ENCODE data around the gene SPOPL. TPM values are rescaled to one million over a fixed set of nuclear protein-coding genes. Genes with fewer than 3 reads are reported as not detected.
A peak's percentile ranks its signal among the peaks of the same experiment; 100 is the strongest.
"Not testable (repeated sequence)": the region's sequence is repeated elsewhere in the genome, so short reads cannot be mapped to it uniquely, and the experiment has no call there.

SPOPL gene
- total and polyA plus RNA-seq, 10 of the 15 experiments (the other 5 are each of a cell fraction or from before 2014, with no cell fraction given): 4.0 to 25.0 (median 11.5) TPM

GRCh38 chr2:138523018-138523672 lies 21.6 kb downstream of the SPOPL start:
- H4K20me1 ChIP-seq (ENCODE audit: control insufficient read depth, insufficient read depth); BruUV-seq (replicated peaks); H3K36me3 ChIP-seq (ENCODE audit: control insufficient read depth in 2 of 2, insufficient read depth in 2 of 2, low read length in 1 of 2); H2AFZ ChIP-seq (ENCODE audit: control insufficient read depth, low read depth, low read length); intact Hi-C loops (cut with micrococcal nuclease; ENCODE audit: unreplicated experiment); FAIRE-seq; H3K27me3 ChIP-seq (replicated peaks in 1 of 2; ENCODE audit: control insufficient read depth in 2 of 2, insufficient read depth in 2 of 2, low read length in 1 of 2); in situ Hi-C loops (cut with MboI); DNase-seq (ENCODE audit: low read depth, low spot score): not testable (repeated sequence)
- ChIA-PET SMC1A (ENCODE audit: uncharacterized antibody, unreplicated experiment) (interaction anchor here (0.8 to 7.3 kb wide), 10 partner anchors 10 to 284 kb away, joined by 3 to 142 read pairs (median 4); no protein-coding TSS in a partner anchor), RAD21 (ENCODE audit: unreplicated experiment) (interaction anchor here (0.8 to 3.4 kb wide), 11 partner anchors 10 to 189 kb away, joined by 3 to 31 read pairs (median 6); partner anchors contain the start of gene SPOPL), POLR2A (interaction anchor here (0.6 to 4.8 kb wide), 9 partner anchors 9 to 64 kb away, joined by 3 to 35 read pairs (median 5); no protein-coding TSS in a partner anchor), CTCF (interaction anchor here (1.7 to 3.0 kb wide), 3 partner anchors 17 to 22 kb away, joined by 6 to 15 read pairs (median 7); partner anchors contain the start of gene SPOPL)
- peak; percentile 80 for ATAC-seq
- Histone ChIP-seq H3K9me3 (replicated peaks; ENCODE audit: control insufficient read depth, insufficient read depth, low read length) (peaks cover 22% of the 10 kb centered on the region), H3K4me3 (peak overlapping the region; percentile 36; the same call in 1 of the 2 replicates), H3K9ac (ENCODE audit: control insufficient read depth, insufficient read depth, low read length) (peak overlapping the region; percentile 24; the same call in 1 of the 2 replicates), H3K79me2 (ENCODE audit: control insufficient read depth, insufficient read depth, low read length) (peaks cover 74% of the 10 kb centered on the region), H3K4me1 (ENCODE audit: control insufficient read depth, insufficient read depth, low read length) (peaks cover 26% of the 10 kb centered on the region), H3K27ac (ENCODE audit: control insufficient read depth, insufficient read depth) (peak overlapping the region; percentile 84), H3K4me2 (ENCODE audit: control insufficient read depth, insufficient read depth) (peak overlapping the region; percentile 61)
- 0% methylated on average over 7 of the region's 7 CpGs for WGBS (ENCODE audit: insufficient coverage, insufficient replicate concordance, low lambda C conversion rate, missing lambda C conversion rate)
- 0 out of 2 replicates have a peak, but pooled peaks have one; percentile 26 for TF ChIP-seq MXI1 (IDR thresholded peaks at IDR 0.05; ENCODE audit: low read depth, low read length)
- TF ChIP-seq, protein P1, sequence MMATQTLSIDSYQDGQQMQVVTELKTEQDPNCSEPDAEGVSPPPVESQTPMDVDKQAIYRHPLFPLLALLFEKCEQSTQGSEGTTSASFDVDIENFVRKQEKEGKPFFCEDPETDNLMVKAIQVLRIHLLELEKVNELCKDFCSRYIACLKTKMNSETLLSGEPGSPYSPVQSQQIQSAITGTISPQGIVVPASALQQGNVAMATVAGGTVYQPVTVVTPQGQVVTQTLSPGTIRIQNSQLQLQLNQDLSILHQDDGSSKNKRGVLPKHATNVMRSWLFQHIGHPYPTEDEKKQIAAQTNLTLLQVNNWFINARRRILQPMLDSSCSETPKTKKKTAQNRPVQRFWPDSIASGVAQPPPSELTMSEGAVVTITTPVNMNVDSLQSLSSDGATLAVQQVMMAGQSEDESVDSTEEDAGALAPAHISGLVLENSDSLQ (IDR thresholded peaks at IDR 0.05): peak; percentile 67; the same call in 1 of the 2 replicates
- TF ChIP-seq RAD51 (IDR thresholded peaks at IDR 0.05): peak; percentile 70
- TF ChIP-seq BHLHE40 (IDR thresholded peaks at IDR 0.05; ENCODE audit: borderline replicate concordance in 1 of 2, low read depth in 2 of 2, low read length in 1 of 2): peak in 1 of 2 experiments; percentile 66; a peak in 2 of 4 replicates
- TF ChIP-seq FOXM1 (IDR thresholded peaks at IDR 0.05; ENCODE audit: low read depth, low read length): peak; percentile 30; the same call in 1 of the 2 replicates
- TF ChIP-seq, protein P2, sequence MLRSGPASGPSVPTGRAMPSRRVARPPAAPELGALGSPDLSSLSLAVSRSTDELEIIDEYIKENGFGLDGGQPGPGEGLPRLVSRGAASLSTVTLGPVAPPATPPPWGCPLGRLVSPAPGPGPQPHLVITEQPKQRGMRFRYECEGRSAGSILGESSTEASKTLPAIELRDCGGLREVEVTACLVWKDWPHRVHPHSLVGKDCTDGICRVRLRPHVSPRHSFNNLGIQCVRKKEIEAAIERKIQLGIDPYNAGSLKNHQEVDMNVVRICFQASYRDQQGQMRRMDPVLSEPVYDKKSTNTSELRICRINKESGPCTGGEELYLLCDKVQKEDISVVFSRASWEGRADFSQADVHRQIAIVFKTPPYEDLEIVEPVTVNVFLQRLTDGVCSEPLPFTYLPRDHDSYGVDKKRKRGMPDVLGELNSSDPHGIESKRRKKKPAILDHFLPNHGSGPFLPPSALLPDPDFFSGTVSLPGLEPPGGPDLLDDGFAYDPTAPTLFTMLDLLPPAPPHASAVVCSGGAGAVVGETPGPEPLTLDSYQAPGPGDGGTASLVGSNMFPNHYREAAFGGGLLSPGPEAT (IDR thresholded peaks at IDR 0.05; ENCODE audit: low read depth): peak; percentile 56; the same call in 1 of the 2 replicates
- peak; percentile 54 for TF ChIP-seq SKIL (IDR thresholded peaks at IDR 0.05; ENCODE audit: low read depth, poor library complexity, severe bottlenecking)
- peak; percentile 52; the same call in 1 of the 2 replicates for TF ChIP-seq BACH1 (IDR thresholded peaks at IDR 0.05; ENCODE audit: borderline replicate concordance)
- TF ChIP-seq ZNF217 (IDR thresholded peaks at IDR 0.05): 0 out of 2 replicates have a peak, but pooled peaks have one; percentile 10
- 0 out of 2 replicates have a peak, but pooled peaks have one; percentile 5 for TF ChIP-seq GABPA (IDR thresholded peaks at IDR 0.05; ENCODE audit: low read depth)
- TF ChIP-seq IKZF1 (conservative IDR thresholded peaks at IDR 0.05): 0 out of 2 replicates have a peak, but pooled peaks have one; percentile 23
- TF ChIP-seq ZNF687 (IDR thresholded peaks at IDR 0.05): peak; percentile 71; the same call in 1 of the 2 replicates
